B cell (primary cell): ENCODE data around the gene RPP14. TPM values are rescaled to one million over a fixed set of nuclear protein-coding genes. Genes with fewer than 3 reads are reported as not detected.
A peak's percentile ranks its signal among the peaks of the same experiment; 100 is the strongest.

Experiments used
- ATAC-seq: fragments of 200-7000 bp; cut with Tn5 transposase; one replicate; pipeline ENCODE4 v1.10.0; 2021; ENCODE audit warnings: low read depth, mild to moderate bottlenecking, moderate number of reproducible peaks, moderate library complexity
- CTCF ChIA-PET: fragments of 350-600 bp; sonication (Branson Sonifier 250); formaldehyde crosslinking; loops from one replicate; lab custom pipeline; 2021; ENCODE audit warnings: antibody characterized with exemption, inconsistent platforms; lab: Charles Lee
- POLR2A ChIA-PET: fragments of 350-600 bp; sonication (Branson Sonifier 250); formaldehyde crosslinking; loops from one replicate; lab custom pipeline; 2021; ENCODE audit warnings: antibody characterized with exemption; lab: Charles Lee
- DNase-seq: peaks from one replicate; pipeline ENCODE4 v3.0.0; 2013
- H2AFZ ChIP-seq: 2 replicates; pipeline ENCODE4 v1.6.1; 2012; ENCODE audit warnings: mild to moderate bottlenecking, low read depth, low read length; ENCODE audit not compliant: insufficient read depth, poor library complexity, severe bottlenecking
- H3K27ac ChIP-seq, 2 donors: 1 replicate in 1 of 2; 2 replicates in 1 of 2; pipeline ENCODE4 v1.5.1; 2012 to 2013; ENCODE audit warnings: low read length in 2 of 2, mild to moderate bottlenecking in 2 of 2, moderate library complexity in 1 of 2
- H3K27me3 ChIP-seq, 4 experiments: fragments of 200-600 bp in 1 of 4; sonication (generic) in 1 of 4; replicated peaks in 1 of 4; 1 replicate in 2 of 4; 2 replicates in 2 of 4; pipeline versions ENCODE4 v1.6.1 to v1.7.0; 2013 to 2016; ENCODE audit warnings: low read length in 3 of 4, mild to moderate bottlenecking in 2 of 4, mixed read lengths in 1 of 4, moderate library complexity in 1 of 4; ENCODE audit not compliant: insufficient read depth in 4 of 4, control insufficient read depth in 3 of 4; ENCODE audit errors: control extremely low read depth in 1 of 4
- H3K36me3 ChIP-seq, 2 experiments: replicated peaks in 1 of 2; 1 replicate in 1 of 2; 2 replicates in 1 of 2; pipeline versions ENCODE4 v1.6.1 to v1.7.1; 2013; ENCODE audit warnings: low read length in 1 of 2; ENCODE audit not compliant: insufficient read depth in 2 of 2, control insufficient read depth in 1 of 2; ENCODE audit errors: control extremely low read depth in 1 of 2, extremely low read depth in 1 of 2
- H3K4me1 ChIP-seq, 2 donors: fragments of 200-600 bp in 1 of 2; sonication (generic) in 1 of 2; 1 replicate in 1 of 2; 2 replicates in 1 of 2; pipeline versions ENCODE4 v1.5.1 to v1.6.1; 2013 to 2017; ENCODE audit warnings: low read length in 2 of 2; ENCODE audit not compliant: control insufficient read depth in 2 of 2, insufficient read depth in 2 of 2
- H3K4me2 ChIP-seq: replicated peaks from 2 replicates; pipeline ENCODE3; 2012; ENCODE audit warnings: mild to moderate bottlenecking, low read depth, low read length; ENCODE audit not compliant: poor library complexity, severe bottlenecking
- H3K4me3 ChIP-seq, 5 experiments: fragments of 200-600 bp in 1 of 5; sonication (generic) in 1 of 5; 1 replicate in 3 of 5; 2 replicates in 2 of 5; pipeline versions ENCODE4 v1.5.1 to v1.7.0; 2011 to 2016; ENCODE audit warnings: low read length in 4 of 5, mild to moderate bottlenecking in 4 of 5, low read depth in 2 of 5, control low read depth in 1 of 5, moderate library complexity in 1 of 5; ENCODE audit not compliant: insufficient read depth in 1 of 5; ENCODE audit errors: control extremely low read depth in 1 of 5, extremely low read depth in 1 of 5
- H3K79me2 ChIP-seq: fragments of 200-600 bp; sonication (generic); one replicate; pipeline ENCODE4 v1.6.0; 2016; ENCODE audit warnings: low read length; ENCODE audit not compliant: control insufficient read depth, insufficient read depth
- H3K9ac ChIP-seq: fragments of 200-600 bp; sonication (generic); 2 replicates; pipeline ENCODE4 v1.6.1; 2017; ENCODE audit warnings: mild to moderate bottlenecking, low read length, moderate library complexity
- H3K9me3 ChIP-seq, 3 donors: one replicate each; pipeline versions ENCODE4 v1.6.1 to v1.7.1; 2013; ENCODE audit warnings: low read length in 2 of 3; ENCODE audit not compliant: control insufficient read depth in 2 of 3, insufficient read depth in 1 of 3; ENCODE audit errors: control extremely low read depth in 1 of 3
- H4K20me1 ChIP-seq: 2 replicates; pipeline ENCODE4 v1.6.0; 2012; ENCODE audit warnings: mild to moderate bottlenecking, low read length; ENCODE audit not compliant: insufficient read depth, control insufficient read depth, poor library complexity, severe bottlenecking
- H3K27ac Mint-ChIP-seq: one replicate; pipeline ENCODE4 v1.8.0; 2021; ENCODE audit warnings: mixed read lengths
- H3K27me3 Mint-ChIP-seq: one replicate; pipeline ENCODE4 v1.8.0; 2021; ENCODE audit warnings: mixed read lengths
- H3K4me1 Mint-ChIP-seq: one replicate; pipeline ENCODE4 v1.8.0; 2021; ENCODE audit warnings: mixed read lengths
- H3K4me3 Mint-ChIP-seq: one replicate; pipeline ENCODE4 v1.8.0; 2021; ENCODE audit warnings: mixed read lengths
- H3K9me3 Mint-ChIP-seq: one replicate; pipeline ENCODE4 v1.8.0; 2022; ENCODE audit warnings: mixed read lengths; ENCODE audit not compliant: insufficient read depth
- CTCF ChIP-seq: fragments of 200-600 bp; IDR thresholded peaks from one replicate; pipeline ENCODE4 v1.8.0; 2022; ENCODE audit warnings: antibody characterized with exemption, mild to moderate bottlenecking
- EZH2 ChIP-seq: IDR thresholded peaks from 2 replicates; pipeline ENCODE4 v1.6.1; 2012; ENCODE audit warnings: borderline replicate concordance, low read depth, mild to moderate bottlenecking, moderate library complexity, low read length; ENCODE audit not compliant: insufficient read depth, poor library complexity, severe bottlenecking
- WGBS: methylation state at CpG from one replicate; pipeline ENCODE4 v1.1.5; 2013; ENCODE audit warnings: missing lambda C conversion rate; ENCODE audit not compliant: insufficient coverage; 5-methylcytosine and 5-hydroxymethylcytosine counted together
- intact Hi-C: fragments of 100-400 bp; cut with micrococcal nuclease; formaldehyde crosslinking; loops from one replicate; pipeline ENCODE4 v1.10.0; 2022
- polyA plus RNA-seq: library from polyadenylated mRNA; depleted of rRNA; stranded (reverse); fragments of >200 nt; gene quantifications from 2 replicates; pipeline ENCODE4 v1.2.3, GENCODE V29; 2012
- total RNA-seq, 2 donors: library from RNA; stranded (reverse); fragments of 120-200 nt in 1 of 2; gene quantifications; 1 replicate in 1 of 2; 2 replicates in 1 of 2; pipeline versions ENCODE4 v1.2.3 to v1.2.4, GENCODE V29; 2013 to 2022

RPP14 gene
- total and polyA plus RNA-seq, 2 donors (not counting 1 experiment from before 2014, with no cell fraction given) = 4.7 to 17.9 TPM

- ATAC-seq (peak; percentile 63), DNase-seq (peak; percentile 75)
- peaks cover 0 to 7% (median 0%) of the 10 kb centered on the region in 3 donors for H3K9me3 ChIP-seq
- peak overlapping the region; percentile 98 for H3K4me2 ChIP-seq
- Mint-ChIP-seq H3K4me3 (peak overlapping the region; percentile 100), H3K4me1 (peaks cover 52% of the 10 kb centered on the region), H3K27me3 (no peaks in the 10 kb centered on the region), H3K9me3 (no peaks in the 10 kb centered on the region), H3K27ac (peak overlapping the region; percentile 100)
- ChIA-PET POLR2A (interaction anchor here (0.9 to 11.4 kb wide), 8 partner anchors 12 to 146 kb away, joined by 3 to 182 read pairs (median 4); no protein-coding TSS in a partner anchor), CTCF (interaction anchor here (0.7 to 10.2 kb wide), 28 partner anchors 9 to 198 kb away, joined by 3 to 349 read pairs (median 6); partner anchors contain the start of genes HTD2, KCTD6 and RPP14)
- peaks cover 8% of the 10 kb centered on the region for H4K20me1 ChIP-seq
- peak overlapping the region; percentile 72 for H2AFZ ChIP-seq
- TF ChIP-seq EZH2 (no peak), CTCF (peak; percentile 47)
- H3K27ac ChIP-seq = peak overlapping the region; percentile 9 to 75
- H3K27me3 ChIP-seq = no peaks in the 10 kb centered on the region
- H3K4me1 ChIP-seq = peaks cover 41 to 49% of the 10 kb centered on the region in 2 donors
- WGBS = 0% methylated on average over 34 of the region's 37 CpGs
- H3K4me3 ChIP-seq = peak overlapping the region; percentile 72 to 90 (median 87)
- H3K36me3 ChIP-seq = peaks cover 0 to 2% of the 10 kb centered on the region in 2 experiments
- H3K79me2 ChIP-seq = peaks cover 73% of the 10 kb centered on the region
- H3K9ac ChIP-seq = peak overlapping the region; percentile 80
- intact Hi-C loops = loop anchor here (1.0 kb wide), 4 partner anchors 17 to 159 kb away; partner anchors contain the start of gene KCTD6
These were observed 27.4 kb downstream of the RPP14 start for GRCh38 chr3:58333206-58334012.
